Heart left ventricle (tissue), 13 donors: Measurements from ENCODE around the gene PRADC1.

Experiments
- POLR2A ChIP-seq, 2 donors: fragments of 450-650 bp; IDR thresholded peaks; one replicate each; pipeline ENCODE4 v1.6.1; 2017; ENCODE audit warnings: antibody characterized with exemption in 2 of 2, mild to moderate bottlenecking in 2 of 2, moderate library complexity in 2 of 2
- TF ChIP-seq, protein P1 (sequence below), 12 donors: fragments of 200-600 bp; sonication (generic) in 4 of 12; IDR thresholded peaks; one replicate each; pipeline versions ENCODE4 v1.5.0 to v1.8.0; 2018 to 2022; ENCODE audit warnings: antibody characterized with exemption in 12 of 12, mild to moderate bottlenecking in 5 of 12
- donor health status: ischemic (EF 13 %, LVEDD 7.1; RV severe dilation, severe dysfunction).
- donor health status: DM: no; HTN: yes; CAD: no.
- donor health status: DM: no; HTN: no; CAD: no.
- donor health status: ischemic (EF 25% LVEDD 6.9; RV normal size, moderate dysfunction).
- donor health status: ischemic (EF 25% LVEDD 5.7; RV mildly dilated, moderate dysfunction).
- donor health status: ischemic (EF 35%, LVEDD 5.7; RV mildly dilated, moderate dysfunction).
- donor health status: nonischemic (EF 11% LVEDD 7.7; RV severe dilation, severe dysfunction).
- donor health status: DM: yes; HTN: yes; CAD: no.
- donor health status: PGD.
- donor health status: ischemic (EF 29% LVEDD 5.4; RV normal size, mild dysfunction).
- donor health status: nonischemic (EF 23%, LVEDD 6.1; RV moderate dilation, normal function).

GRCh38 chr2:73255007-73255644 lies 22.1 kb upstream of the PRADC1 start:
- TF ChIP-seq, protein P1, sequence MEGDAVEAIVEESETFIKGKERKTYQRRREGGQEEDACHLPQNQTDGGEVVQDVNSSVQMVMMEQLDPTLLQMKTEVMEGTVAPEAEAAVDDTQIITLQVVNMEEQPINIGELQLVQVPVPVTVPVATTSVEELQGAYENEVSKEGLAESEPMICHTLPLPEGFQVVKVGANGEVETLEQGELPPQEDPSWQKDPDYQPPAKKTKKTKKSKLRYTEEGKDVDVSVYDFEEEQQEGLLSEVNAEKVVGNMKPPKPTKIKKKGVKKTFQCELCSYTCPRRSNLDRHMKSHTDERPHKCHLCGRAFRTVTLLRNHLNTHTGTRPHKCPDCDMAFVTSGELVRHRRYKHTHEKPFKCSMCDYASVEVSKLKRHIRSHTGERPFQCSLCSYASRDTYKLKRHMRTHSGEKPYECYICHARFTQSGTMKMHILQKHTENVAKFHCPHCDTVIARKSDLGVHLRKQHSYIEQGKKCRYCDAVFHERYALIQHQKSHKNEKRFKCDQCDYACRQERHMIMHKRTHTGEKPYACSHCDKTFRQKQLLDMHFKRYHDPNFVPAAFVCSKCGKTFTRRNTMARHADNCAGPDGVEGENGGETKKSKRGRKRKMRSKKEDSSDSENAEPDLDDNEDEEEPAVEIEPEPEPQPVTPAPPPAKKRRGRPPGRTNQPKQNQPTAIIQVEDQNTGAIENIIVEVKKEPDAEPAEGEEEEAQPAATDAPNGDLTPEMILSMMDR (IDR thresholded peaks at IDR 0.05), result no peak
- TF ChIP-seq POLR2A (IDR thresholded peaks at IDR 0.05), result no peak
